Central memory CD8-positive, alpha-beta T cell (primary cell): Measurements from ENCODE around the gene DDX59.

ENCODE experiments used
- ATAC-seq: fragments of 150-1000 bp; cut with Tn5 transposase; replicated peaks from 2 replicates; pipeline ENCODE4 v1.10.0; 2022; ENCODE audit warnings: mild to moderate bottlenecking, moderate FRiP score, moderate number of reproducible peaks; ENCODE audit not compliant: poor library complexity, severe bottlenecking; ENCODE audit errors: extremely low read depth
- DNase-seq, 2 donors: peaks; one replicate each; pipeline ENCODE4 v3.0.0; 2021; ENCODE audit warnings: low spot score in 2 of 2
- H3K27ac Mint-ChIP-seq: one replicate; pipeline ENCODE4 v1.8.0; 2022; ENCODE audit warnings: low read depth, mild to moderate bottlenecking, moderate library complexity, mixed read lengths
- H3K27me3 Mint-ChIP-seq: one replicate; pipeline ENCODE4 v1.8.0; 2022; ENCODE audit warnings: mixed read lengths
- H3K36me3 Mint-ChIP-seq: one replicate; pipeline ENCODE4 v1.8.0; 2022; ENCODE audit warnings: mild to moderate bottlenecking, moderate library complexity, mixed read lengths; ENCODE audit not compliant: insufficient read depth
- H3K4me1 Mint-ChIP-seq: one replicate; pipeline ENCODE4 v1.8.0; 2022; ENCODE audit warnings: mixed read lengths
- H3K4me3 Mint-ChIP-seq: one replicate; pipeline ENCODE4 v1.8.0; 2022; ENCODE audit warnings: mild to moderate bottlenecking, moderate library complexity, mixed read lengths
- H3K9me3 Mint-ChIP-seq: one replicate; pipeline ENCODE4 v1.8.0; 2022; ENCODE audit warnings: mixed read lengths

Gene DDX59

GRCh38 chr1:200666309-200666708 lies 3.4 kb downstream of the DDX59 start:
- H3K27ac Mint-ChIP-seq, result no peak overlapping the region
- H3K4me3 Mint-ChIP-seq, result no peak overlapping the region
- DNase-seq (no peak), ATAC-seq (no peak)
- no peaks in the 10 kb centered on the region for H3K27me3 Mint-ChIP-seq
- H3K9me3 Mint-ChIP-seq, result no peaks in the 10 kb centered on the region
- peaks cover 46% of the 10 kb centered on the region for H3K36me3 Mint-ChIP-seq
- peaks cover 63% of the 10 kb centered on the region for H3K4me1 Mint-ChIP-seq

GRCh38 chr1:200665861-200666260 lies 3.8 kb downstream of the DDX59 start:
- H3K36me3 Mint-ChIP-seq, result peaks cover 47% of the 10 kb centered on the region
- no peaks in the 10 kb centered on the region for H3K27me3 Mint-ChIP-seq
- ATAC-seq (no peak), DNase-seq (no peak)
- H3K27ac Mint-ChIP-seq, result no peak overlapping the region
- no peaks in the 10 kb centered on the region for H3K9me3 Mint-ChIP-seq
- H3K4me1 Mint-ChIP-seq, result peaks cover 63% of the 10 kb centered on the region
- no peak overlapping the region for H3K4me3 Mint-ChIP-seq

- no peak for ATAC-seq
- Mint-ChIP-seq H3K36me3 (peaks cover 75% of the 10 kb centered on the region), H3K9me3 (no peaks in the 10 kb centered on the region), H3K4me3 (no peak overlapping the region), H3K27ac (no peak overlapping the region), H3K27me3 (no peaks in the 10 kb centered on the region), H3K4me1 (peaks cover 50% of the 10 kb centered on the region)
- DNase-seq, result no peak
Observed at GRCh38 chr1:200660719-200661118, 9.0 kb downstream of the DDX59 start.

- no peak overlapping the region for H3K4me3 Mint-ChIP-seq
- ATAC-seq (no peak), DNase-seq (no peak)
- no peaks in the 10 kb centered on the region for H3K27me3 Mint-ChIP-seq
- H3K36me3 Mint-ChIP-seq, result peaks cover 70% of the 10 kb centered on the region
- H3K4me1 Mint-ChIP-seq, result peaks cover 40% of the 10 kb centered on the region
- no peaks in the 10 kb centered on the region for H3K9me3 Mint-ChIP-seq
- H3K27ac Mint-ChIP-seq, result peak overlapping the region; percentile 27
Observed at GRCh38 chr1:200659269-200659668, 10.4 kb downstream of the DDX59 start.

GRCh38 chr1:200658037-200658818 lies 11.5 kb downstream of the DDX59 start:
- DNase-seq, result no peak
- ATAC-seq, result no peak
- no peak overlapping the region for H3K4me3 Mint-ChIP-seq
- H3K27ac Mint-ChIP-seq, result peak overlapping the region; percentile 4
- no peaks in the 10 kb centered on the region for H3K9me3 Mint-ChIP-seq
- peaks cover 65% of the 10 kb centered on the region for H3K36me3 Mint-ChIP-seq
- no peaks in the 10 kb centered on the region for H3K27me3 Mint-ChIP-seq
- peaks cover 39% of the 10 kb centered on the region for H3K4me1 Mint-ChIP-seq

- H3K4me1 Mint-ChIP-seq, result peaks cover 18% of the 10 kb centered on the region
- DNase-seq (no peak), ATAC-seq (no peak)
- H3K9me3 Mint-ChIP-seq, result no peaks in the 10 kb centered on the region
- H3K36me3 Mint-ChIP-seq, result peaks cover 48% of the 10 kb centered on the region
- peak overlapping the region; percentile 32 for H3K27ac Mint-ChIP-seq
- no peak overlapping the region for H3K4me3 Mint-ChIP-seq
- no peaks in the 10 kb centered on the region for H3K27me3 Mint-ChIP-seq
Observed at GRCh38 chr1:200654660-200655059, 15.0 kb downstream of the DDX59 start.

- DNase-seq, result no peak
- H3K36me3 Mint-ChIP-seq, result peaks cover 43% of the 10 kb centered on the region
- H3K27me3 Mint-ChIP-seq, result no peaks in the 10 kb centered on the region
- H3K9me3 Mint-ChIP-seq, result no peaks in the 10 kb centered on the region
- no peak overlapping the region for H3K4me3 Mint-ChIP-seq
- peak overlapping the region; percentile 32 for H3K27ac Mint-ChIP-seq
- H3K4me1 Mint-ChIP-seq, result peaks cover 18% of the 10 kb centered on the region
- ATAC-seq, result no peak
Observed at GRCh38 chr1:200653022-200653462, 16.7 kb downstream of the DDX59 start.

- Mint-ChIP-seq H3K27ac (peak overlapping the region; percentile 32), H3K4me1 (peaks cover 18% of the 10 kb centered on the region), H3K36me3 (peaks cover 44% of the 10 kb centered on the region), H3K27me3 (no peaks in the 10 kb centered on the region), H3K4me3 (no peak overlapping the region), H3K9me3 (no peaks in the 10 kb centered on the region)
- no peak for ATAC-seq
- no peak for DNase-seq
Observed at GRCh38 chr1:200652378-200652777, 17.3 kb downstream of the DDX59 start.

GRCh38 chr1:200646515-200646914 lies 23.2 kb downstream of the DDX59 start:
- Mint-ChIP-seq H3K9me3 (no peaks in the 10 kb centered on the region), H3K4me3 (no peak overlapping the region), H3K36me3 (peaks cover 45% of the 10 kb centered on the region), H3K4me1 (no peaks in the 10 kb centered on the region), H3K27ac (no peak overlapping the region), H3K27me3 (no peaks in the 10 kb centered on the region)
- DNase-seq (no peak), ATAC-seq (no peak)

GRCh38 chr1:200644021-200644420 lies 25.7 kb downstream of the DDX59 start:
- H3K36me3 Mint-ChIP-seq, result peaks cover 42% of the 10 kb centered on the region
- no peak for ATAC-seq
- no peak overlapping the region for H3K27ac Mint-ChIP-seq
- DNase-seq, result no peak
- no peaks in the 10 kb centered on the region for H3K27me3 Mint-ChIP-seq
- no peak overlapping the region for H3K4me3 Mint-ChIP-seq
- H3K9me3 Mint-ChIP-seq, result no peaks in the 10 kb centered on the region
- no peaks in the 10 kb centered on the region for H3K4me1 Mint-ChIP-seq

- Mint-ChIP-seq H3K4me1 (no peaks in the 10 kb centered on the region), H3K9me3 (no peaks in the 10 kb centered on the region), H3K4me3 (no peak overlapping the region), H3K27ac (no peak overlapping the region), H3K36me3 (peaks cover 32% of the 10 kb centered on the region), H3K27me3 (no peaks in the 10 kb centered on the region)
- ATAC-seq (no peak), DNase-seq (no peak)
Observed at GRCh38 chr1:200642481-200642880, 27.2 kb downstream of the DDX59 start.

GRCh38 chr1:200640963-200641401 lies 28.7 kb downstream of the DDX59 start:
- peaks cover 23% of the 10 kb centered on the region for H3K36me3 Mint-ChIP-seq
- no peaks in the 10 kb centered on the region for H3K9me3 Mint-ChIP-seq
- no peaks in the 10 kb centered on the region for H3K4me1 Mint-ChIP-seq
- no peak for ATAC-seq
- no peaks in the 10 kb centered on the region for H3K27me3 Mint-ChIP-seq
- no peak overlapping the region for H3K27ac Mint-ChIP-seq
- H3K4me3 Mint-ChIP-seq, result no peak overlapping the region
- DNase-seq, result no peak

GRCh38 chr1:200640373-200640962 lies 29.2 kb downstream of the DDX59 start:
- Mint-ChIP-seq H3K4me3 (no peak overlapping the region), H3K36me3 (peaks cover 20% of the 10 kb centered on the region), H3K9me3 (no peaks in the 10 kb centered on the region), H3K27ac (no peak overlapping the region), H3K4me1 (no peaks in the 10 kb centered on the region), H3K27me3 (no peaks in the 10 kb centered on the region)
- ATAC-seq (no peak), DNase-seq (no peak)
